Right ventricle myocardium inferior (tissue), 1 donor: Measurements from ENCODE around the gene SLC1A6. TPM values are rescaled to one million over a fixed set of nuclear protein-coding genes. Genes with fewer than 3 reads are reported as not detected.
"Not testable (repeated sequence)": the region's sequence is repeated elsewhere in the genome, so short reads cannot be mapped to it uniquely, and the experiment has no call there.

Experiments used
- ATAC-seq: fragments of 200-7000 bp; cut with Tn5 transposase; one replicate; pipeline ENCODE4 v1.9.1; 2020; ENCODE audit warnings: mild to moderate bottlenecking, moderate library complexity
- DNase-seq: peaks from one replicate; pipeline ENCODE4 v3.0.0; 2021; ENCODE audit errors: missing footprints
- intact Hi-C: fragments of 100-400 bp; cut with DNase I; formaldehyde crosslinking; loops from one replicate; pipeline ENCODE4 v1.11.0; 2022
- long read RNA-seq: library from polyadenylated mRNA; unstranded; transcript quantifications from one replicate; pipeline ENCODE4 v2.0.0, GENCODE V29; 2021
- total RNA-seq: library from RNA; stranded (reverse); fragmentation: NEBNext Ultra II Directional; extraction: Animal tissue kit (Norgen Biotek cat#: 25700); gene quantifications from one replicate; pipeline ENCODE4 v1.2.1, GENCODE V29; 2021
- donor health status: DM: no; HTN: yes; CAD: no; lungs with severe emphysema.

SLC1A6 gene
- not detected for total RNA-seq
- long read RNA-seq, result 0 reads

DNA sequence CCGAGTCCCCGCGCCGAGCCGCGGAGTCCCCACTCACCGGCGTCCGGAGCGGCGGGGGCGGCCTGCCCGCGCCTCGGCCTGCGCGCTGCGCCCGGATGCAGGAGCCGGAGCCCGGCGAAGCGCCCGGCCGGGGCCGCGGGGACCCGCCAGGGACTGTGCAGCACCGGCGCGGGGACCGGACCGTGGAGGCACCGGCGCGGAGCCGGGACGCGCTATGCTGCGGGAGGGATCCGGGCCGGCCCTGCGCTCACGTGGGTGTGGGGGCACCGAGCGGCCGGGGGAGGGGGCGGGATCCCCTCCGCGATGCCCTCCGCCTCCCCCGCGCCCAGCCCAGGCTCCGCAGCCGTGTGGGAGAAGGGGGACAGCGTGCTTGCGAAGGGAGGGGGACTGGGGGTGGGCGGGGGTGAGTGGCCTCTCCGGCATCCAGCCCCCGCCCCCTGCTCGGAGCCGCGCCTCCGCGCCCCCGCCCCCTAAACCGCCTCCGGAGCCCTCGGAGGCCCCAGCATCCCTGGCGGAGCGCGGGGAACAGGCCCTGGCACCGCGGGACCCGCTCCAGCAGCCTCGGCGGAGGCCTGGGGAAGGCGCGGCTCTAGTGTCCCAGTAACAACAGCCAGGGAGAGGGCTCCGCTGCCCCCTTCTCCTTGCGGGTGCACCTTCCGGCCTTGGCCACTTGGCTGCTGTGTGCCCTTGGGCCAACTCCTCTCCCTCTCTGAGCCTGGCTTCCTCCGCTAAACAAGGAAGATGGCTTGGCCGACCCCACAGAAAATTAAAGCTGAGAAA, at the start of gene SLC1A6:
Gene SLC1A6, minus strand, starts transcription at position 389 of the 780 bp plus-strand sequence. CDS start 6,954 bp downstream, outside the sequence.
- ATAC-seq (no peak), DNase-seq (no peak)
- intact Hi-C loops, result no loop called here

DNA sequence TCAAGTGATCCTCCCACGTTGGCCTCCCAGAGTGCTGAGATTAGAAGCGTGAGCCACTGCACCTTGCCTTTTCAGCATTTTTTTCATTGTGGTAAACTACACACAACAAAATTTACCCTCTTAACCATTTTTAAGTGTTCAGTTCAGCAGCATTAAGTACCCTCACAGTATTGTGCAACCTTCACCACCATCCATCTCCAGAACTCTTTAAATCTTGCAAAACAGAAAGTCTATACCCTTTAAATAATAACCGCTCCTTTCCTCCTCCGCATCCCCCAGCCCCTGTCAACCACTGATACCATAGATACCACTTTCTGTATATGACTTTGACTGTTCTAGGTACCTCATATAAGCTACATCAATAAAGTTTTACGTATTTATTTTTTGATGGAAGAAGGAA, 48.8 kb upstream of the SLC1A6 start:
- DNase-seq (no peak), ATAC-seq (no peak)
- intact Hi-C loops, result no loop called here

DNA sequence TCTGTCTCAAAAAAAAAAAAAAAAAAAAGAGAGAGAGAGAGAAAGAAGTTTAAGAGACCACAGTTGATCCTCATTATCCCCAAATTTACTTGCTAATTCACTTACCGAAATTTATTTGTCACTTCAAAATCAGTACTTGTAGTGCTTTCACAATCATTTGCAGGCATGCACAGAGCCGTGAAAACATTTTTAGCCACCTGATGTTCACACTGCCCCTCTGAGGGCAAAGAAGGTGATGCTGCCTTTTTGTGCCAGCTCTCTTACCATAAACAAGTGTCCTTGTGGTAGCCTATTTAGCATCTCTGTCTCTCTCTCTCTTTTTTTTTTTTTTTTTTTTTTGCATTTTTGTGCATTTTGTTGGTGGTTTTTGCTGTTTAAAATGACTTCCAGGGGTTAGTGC, 45.6 kb upstream of the SLC1A6 start:
- DNase-seq (no peak), ATAC-seq (no peak)
- intact Hi-C loops, result no loop called here

DNA sequence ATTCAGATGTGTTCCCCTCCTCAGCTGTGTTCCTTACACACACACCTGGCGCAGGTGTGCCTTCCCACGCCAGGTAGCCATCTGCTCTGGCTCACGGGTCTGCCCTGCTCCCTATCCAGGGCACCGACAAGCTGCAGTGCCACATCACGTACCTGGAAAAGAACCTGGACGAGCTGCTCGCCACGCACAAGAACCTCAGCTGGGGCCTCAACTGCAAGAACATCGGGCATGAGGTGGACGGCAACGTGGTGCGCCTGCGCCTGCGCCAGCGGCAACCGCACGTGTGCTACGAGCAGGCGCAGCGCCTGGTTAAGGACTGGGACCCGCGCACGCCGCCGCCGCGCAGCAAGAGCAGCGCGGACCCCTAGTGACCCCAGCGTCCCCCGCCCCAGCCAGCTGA, 43.1 kb upstream of the SLC1A6 start:
- intact Hi-C loops, result no loop called here
- DNase-seq (no peak), ATAC-seq (no peak)

DNA sequence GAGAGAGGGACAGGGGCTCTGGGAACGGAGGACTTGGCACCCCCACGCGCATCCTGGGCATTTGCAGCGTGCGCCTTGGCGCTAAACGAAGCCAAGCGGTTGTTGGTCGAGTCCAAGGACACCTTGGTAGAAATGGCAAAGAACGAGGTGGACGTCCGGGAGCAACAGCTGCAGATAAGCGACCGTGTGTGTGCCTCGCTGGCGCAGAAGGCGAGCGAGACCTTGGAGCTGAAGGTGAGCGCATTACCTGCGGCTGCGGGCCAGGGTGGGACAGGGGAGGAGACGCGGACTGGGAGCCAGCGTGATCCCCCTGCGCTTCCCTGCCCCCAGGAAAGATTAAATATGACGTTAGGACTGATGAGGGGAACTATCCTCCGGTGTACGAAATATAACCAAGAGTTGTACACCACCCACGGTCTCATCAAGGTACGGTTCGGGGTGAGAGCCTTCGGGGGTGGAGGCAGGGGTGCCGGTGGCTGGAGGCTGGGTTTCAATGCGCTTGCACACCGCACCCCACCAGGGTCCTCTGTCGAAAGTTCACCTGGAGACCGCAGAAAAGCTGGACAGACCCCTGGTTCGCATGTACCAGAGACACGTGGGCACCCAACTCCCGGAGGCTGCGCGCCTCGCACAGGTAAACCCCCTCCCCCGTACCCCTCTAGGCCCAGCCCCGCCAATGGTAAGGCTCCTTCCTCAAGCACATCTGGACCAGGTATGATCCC, 41.8 kb upstream of the SLC1A6 start:
- intact Hi-C loops, result no loop called here
- no peak for ATAC-seq
- no peak for DNase-seq

DNA sequence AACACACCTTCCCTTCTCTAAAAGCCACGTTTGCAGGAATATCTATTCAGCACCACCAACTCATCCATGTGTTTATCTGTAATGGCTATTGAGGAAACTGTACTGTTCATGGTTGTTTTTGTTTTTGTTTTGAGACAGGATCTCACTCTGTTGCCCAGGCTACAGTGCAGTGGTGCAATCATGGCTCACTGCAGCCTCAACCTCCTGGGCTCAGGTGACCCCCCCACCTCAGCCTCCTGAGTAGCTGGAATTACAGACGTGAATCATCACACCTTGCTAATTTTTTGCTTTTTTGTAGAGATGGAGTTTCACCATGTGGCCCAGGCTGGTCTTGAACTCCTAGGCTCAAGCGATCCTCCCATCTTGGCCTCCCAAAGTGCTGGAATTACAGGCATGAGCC, 39.2 kb upstream of the SLC1A6 start:
- DNase-seq, ATAC-seq, intact Hi-C loops: not testable (repeated sequence)

DNA sequence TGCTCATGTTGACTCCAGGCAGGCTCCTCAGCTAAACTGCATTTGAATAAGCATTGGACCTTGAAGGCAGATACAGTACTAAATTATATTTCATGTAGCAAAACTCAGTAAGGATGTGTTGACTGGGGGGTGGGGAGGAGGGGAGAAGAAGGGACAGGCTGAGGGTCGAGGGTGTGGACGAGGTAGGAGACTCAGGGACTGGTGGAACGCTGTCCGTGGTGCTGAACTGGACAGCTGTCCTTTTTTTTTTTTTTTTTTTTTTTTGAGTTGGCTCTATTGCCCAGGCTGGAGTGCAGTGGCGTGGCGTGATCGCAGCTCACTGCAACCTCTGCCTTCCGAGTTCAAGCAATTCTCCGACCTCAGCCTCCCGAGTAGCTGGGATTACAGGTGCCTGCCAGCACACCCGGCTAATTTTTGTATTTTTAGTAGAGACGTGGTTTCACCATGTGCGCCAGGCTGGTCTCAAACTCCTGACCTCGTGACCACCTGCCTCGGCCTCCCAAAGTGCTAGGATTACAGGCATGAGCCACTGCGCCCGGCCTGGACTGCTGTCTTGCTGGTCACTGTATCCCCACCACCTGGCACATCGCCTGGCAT, 36.4 kb upstream of the SLC1A6 start:
- no peak for DNase-seq
- ATAC-seq, result no peak
- intact Hi-C loops, result no loop called here

DNA sequence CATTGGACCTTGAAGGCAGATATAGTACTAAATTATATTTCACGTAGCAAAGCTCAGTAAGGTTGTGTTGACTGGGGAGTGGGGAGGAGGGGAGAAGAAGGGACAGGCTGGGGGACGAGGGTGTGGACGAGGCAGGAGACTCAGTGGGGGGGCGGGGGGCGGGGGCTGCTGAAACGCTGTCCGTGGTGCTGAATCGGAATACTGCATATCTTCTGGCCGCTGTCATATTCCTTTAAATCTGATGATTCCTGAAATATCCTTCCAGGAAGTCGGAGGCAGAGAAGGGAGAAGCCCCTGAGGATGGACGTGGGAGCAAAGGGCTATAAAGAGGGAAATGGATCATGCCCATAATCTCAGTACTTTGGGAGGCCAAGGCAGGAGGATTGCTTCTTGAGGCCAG, 34.9 kb upstream of the SLC1A6 start:
- intact Hi-C loops, result no loop called here
- no peak for ATAC-seq

DNA sequence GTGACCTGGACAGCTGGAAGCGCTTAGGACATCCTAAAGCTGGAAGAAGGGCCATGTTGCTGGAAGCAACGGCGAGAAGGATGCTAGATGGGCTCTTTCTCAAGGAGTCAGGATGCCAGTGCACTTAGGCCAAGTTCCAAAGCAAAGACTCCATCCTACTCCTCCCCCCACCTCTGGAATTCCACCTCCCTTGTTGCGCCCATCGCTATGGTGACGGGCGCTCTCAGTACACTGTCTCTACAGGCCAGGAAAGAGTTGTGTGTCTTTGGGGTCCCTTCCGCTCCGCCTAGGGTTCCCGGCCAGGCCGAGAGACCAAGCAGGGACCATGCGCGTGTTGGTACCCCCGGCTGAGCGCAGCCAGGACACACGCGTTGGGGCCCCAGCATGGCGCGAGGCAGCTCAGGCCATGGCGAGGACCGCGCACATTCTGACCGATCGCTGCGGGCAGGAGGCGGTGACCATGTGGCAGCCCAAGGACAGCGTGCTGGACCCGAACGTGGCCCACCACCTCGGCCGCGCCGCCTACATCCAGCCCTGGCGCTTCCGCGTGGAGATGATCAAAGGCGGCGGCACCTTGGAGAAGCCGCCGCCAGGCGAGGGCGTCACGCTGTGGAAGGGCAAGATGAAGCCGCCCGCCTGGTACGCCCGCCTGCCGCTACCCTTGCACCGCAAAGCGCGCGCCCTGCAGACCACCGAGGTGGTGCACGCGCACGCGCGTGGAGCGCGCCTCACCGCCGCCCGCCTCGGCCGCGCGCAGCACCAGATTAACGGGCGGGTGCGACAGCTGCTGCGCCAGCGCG, 31.0 kb upstream of the SLC1A6 start:
- DNase-seq (no peak), ATAC-seq (no peak)
- intact Hi-C loops, result no loop called here

More for the DNA sequence above, 34.9 kb upstream of the SLC1A6 start:
- no peak for DNase-seq

DNA sequence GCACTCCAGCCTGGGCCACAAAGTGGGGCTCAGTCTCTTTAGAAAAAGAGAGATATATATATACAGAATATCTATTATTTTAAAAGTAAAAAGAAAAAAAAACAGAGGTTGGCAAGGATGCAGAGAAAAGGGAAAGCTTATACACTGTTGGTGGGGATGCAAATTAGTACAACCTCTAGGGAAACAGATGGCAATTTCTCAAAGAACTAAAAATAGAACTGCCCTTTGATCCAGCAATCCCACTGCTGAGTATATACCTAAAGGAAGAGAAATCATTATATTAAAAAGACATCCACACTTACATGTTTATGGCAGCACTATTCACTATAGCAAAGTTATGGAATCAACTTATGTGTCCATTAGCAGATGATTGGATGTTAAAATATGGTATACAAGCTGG, 28.6 kb upstream of the SLC1A6 start:
- intact Hi-C loops, result no loop called here
- no peak for ATAC-seq

DNA sequence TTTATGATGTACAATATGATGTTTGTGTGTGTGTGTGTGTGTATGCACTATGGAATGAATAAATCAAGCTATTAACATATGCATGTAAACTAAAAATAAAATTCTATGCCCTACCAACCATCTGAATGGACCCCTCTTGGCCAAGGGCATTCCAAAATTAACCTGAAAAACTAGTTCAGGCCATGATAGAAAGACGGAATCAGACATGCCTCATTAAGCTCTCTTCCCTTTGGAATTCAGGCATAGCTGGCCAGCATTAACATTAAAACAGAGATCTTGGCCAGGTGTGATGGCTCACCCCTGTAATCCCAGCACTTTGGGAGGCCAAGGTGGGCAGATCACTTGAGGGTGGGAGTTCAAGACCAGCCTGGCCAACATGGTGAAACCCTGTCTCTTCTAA, 18.3 kb upstream of the SLC1A6 start:
- no peak for DNase-seq
- intact Hi-C loops, result no loop called here

More for the DNA sequence above, 28.6 kb upstream of the SLC1A6 start:
- no peak for DNase-seq

DNA sequence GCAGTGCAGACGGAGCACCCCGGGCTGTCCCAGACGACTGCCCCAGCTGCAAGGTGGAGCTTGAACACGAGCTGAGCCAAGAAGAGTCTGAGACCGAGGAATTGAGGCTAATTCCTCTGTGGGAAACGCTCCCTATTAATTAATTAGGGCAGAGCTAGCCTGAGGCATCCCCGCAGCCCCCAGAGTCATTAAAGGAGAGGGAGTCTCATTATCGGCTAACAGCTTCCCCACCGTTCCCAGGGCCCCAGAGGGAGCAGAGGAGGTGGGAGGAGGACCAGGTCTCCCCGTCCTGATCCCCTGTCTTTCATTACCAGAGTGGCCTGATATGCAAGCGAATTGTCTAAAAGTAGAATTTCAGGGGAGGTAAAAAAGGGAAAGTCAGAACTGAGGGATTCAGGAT, 13.1 kb upstream of the SLC1A6 start:
- ATAC-seq (no peak), DNase-seq (no peak)
- intact Hi-C loops, result no loop called here

More for the DNA sequence above, 18.3 kb upstream of the SLC1A6 start:
- no peak for ATAC-seq

DNA sequence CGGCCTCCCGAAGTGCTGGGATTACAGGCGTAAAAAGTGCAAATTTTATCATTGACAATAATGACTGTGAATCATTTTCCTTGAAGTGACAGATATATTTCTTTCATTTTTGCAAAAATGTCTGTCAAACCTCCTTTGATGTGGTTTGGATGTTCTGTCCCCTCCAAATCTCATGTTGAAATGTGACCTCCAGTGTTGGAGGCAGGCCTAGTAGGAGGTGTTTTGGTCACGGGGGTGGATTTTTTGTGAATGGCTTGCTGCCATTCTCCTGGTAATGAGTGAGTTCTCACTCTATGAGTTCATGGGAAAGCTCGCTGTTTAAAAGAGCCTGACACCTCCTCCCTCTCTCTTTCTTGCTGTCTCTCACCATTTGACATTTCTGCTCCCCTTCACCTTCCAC, 5.5 kb upstream of the SLC1A6 start:
- intact Hi-C loops, result no loop called here
- ATAC-seq (no peak), DNase-seq (no peak)

DNA sequence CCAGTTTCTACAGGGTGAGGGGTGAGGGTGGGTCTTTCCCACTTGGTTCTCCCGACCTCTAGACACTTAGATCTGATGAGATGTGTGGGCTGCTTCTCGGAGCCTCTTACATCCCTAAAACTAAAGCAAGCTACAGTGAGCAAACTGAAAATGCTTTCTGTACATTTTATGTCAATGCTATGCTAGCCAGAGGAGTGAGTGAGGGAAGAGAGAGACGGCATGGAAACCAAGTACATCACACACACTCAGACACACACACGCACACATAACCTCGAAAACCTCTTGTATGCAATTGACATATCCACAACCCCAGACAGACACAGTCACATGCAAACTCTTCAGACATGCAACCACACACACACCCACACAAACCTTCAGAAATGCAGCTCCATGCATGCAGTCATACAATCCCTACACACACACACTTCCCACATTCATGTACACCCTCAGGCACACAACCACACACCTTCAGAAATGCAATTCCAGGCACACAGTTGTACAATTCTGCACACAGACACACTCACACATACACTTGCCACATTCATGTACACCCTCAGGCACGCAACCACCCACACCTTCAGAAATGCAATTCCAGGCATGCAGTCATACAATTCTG, 1.4 kb downstream of the SLC1A6 start:
- ATAC-seq (no peak), DNase-seq (no peak)
- intact Hi-C loops, result no loop called here

DNA sequence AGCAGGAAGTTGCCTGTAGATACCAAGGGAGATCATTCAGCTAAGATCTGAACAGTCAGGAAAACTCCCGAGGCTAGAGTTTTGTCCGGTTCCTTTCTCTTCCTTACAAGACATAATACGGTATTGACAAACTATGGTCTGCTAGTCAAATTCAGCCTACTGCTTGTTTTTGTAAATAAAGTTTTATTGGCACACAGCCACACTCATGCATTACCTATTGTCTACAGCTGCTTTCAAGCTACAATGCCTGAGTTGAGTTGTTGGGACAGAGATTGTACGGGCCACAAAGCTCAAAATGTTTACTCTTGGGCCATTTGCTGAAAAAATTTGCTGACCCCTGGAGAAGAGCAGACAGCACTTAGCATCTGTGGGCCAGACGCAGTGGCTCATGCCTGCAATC, 2.5 kb downstream of the SLC1A6 start:
- ATAC-seq (no peak), DNase-seq (no peak)
- intact Hi-C loops, result no loop called here

DNA sequence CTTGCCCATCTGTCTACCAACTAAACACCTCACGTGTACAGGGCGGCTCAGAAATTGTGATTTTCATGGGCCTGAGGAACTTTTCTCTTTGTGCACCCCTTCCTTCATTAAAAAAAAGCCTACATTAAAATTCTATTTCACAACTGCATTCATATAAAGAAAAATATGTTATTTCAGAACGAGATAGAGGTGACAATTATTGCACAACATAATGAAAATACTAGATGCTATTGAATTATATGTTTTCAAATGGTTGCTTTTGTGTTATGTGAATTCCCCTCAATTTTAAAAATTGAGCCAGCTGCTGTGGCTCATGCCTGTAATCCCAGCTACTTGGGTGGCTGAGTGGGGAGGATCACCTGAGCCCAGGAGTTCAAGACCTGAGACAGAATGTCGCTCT, 5.2 kb downstream of the SLC1A6 start:
- ATAC-seq (no peak), DNase-seq (no peak)
- intact Hi-C loops, result no loop called here

DNA sequence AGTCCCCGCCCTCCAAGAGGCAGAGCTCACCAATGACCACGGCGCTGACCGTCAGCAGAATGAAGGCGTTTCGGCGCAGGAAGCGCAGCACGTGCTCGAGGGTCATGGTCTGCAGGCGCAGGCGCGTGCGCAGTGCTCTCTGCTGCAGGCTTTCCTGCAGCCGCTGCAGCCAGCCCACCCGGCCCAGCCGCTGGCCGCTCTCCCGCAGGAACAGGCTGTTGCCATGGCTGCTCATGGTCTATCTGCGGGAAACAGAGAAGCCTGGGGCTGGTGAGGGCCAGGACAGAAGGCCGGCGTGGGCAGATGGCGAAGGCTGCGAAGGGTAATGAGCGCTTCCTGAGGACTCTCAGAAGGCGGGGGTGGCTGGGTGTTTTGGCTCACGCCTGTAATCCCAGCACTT, 7.0 kb downstream of the SLC1A6 start:
- DNase-seq (no peak), ATAC-seq (no peak)
- intact Hi-C loops, result no loop called here

DNA sequence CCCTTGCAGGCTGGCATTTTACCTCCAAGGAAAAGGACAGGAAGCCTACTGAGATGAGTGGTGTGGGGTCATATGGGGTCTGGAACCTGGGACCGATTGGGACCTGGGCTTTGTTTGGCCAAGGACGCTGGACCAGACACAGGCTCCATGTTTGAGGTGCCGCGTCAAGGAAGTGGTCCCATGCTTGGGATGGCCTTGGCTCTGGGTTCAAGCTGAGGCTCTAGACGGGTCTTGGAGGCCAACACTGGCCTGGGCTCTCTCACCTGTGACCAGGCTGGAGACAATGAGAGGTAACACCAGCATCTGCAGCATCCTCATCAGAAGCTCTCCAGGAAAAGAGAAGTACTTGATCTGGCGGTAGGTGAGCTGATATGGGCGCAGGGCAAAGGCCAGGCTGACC, 8.2 kb downstream of the SLC1A6 start:
- DNase-seq (no peak), ATAC-seq (no peak)
- intact Hi-C loops, result no loop called here

DNA sequence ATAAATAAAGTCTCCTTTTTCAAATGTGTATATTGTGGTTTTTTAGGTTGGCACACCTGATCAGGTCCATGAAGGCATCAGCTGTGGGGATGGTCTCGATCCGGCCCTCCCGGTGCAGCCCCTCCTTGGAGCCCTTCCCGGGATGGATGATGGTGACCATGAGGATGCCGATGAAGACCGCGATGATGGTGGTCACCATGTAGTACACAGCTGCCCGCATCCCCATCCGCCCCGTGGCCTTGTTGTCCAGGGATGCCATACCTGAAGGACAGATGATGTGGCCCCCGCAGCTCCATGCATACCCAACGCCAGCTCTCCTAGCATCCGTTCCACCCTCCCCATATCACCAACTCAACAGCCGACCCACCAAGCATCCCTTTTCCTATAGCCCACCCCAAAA, 11.4 kb downstream of the SLC1A6 start:
- DNase-seq, result no peak
- ATAC-seq, result no peak
- intact Hi-C loops, result no loop called here
